ENCODE measurements around the gene RHNO1. TPM values are rescaled to one million over a fixed set of nuclear protein-coding genes. Genes with fewer than 3 reads are reported as not detected.

Gene RHNO1
- total and polyA plus RNA-seq, 2 of the 4 experiments (the other 2 are of a cell fraction), result 26.1 to 30.6 TPM

GRCh38 chr12:2897418-2897817, 20.4 kb downstream of the RHNO1 start:
- intact Hi-C loops (cut with micrococcal nuclease), result no loop called here
- BruUV-seq (replicated peaks), result no TSS peak
- no peak overlapping the region for H3K18ac ChIP-seq (ENCODE audit: low read depth, low read length)
- peaks cover 5% of the 10 kb centered on the region for H3K4me1 ChIP-seq (ENCODE audit: control insufficient read depth, insufficient read depth, low read length)
- H3K9me1 ChIP-seq (ENCODE audit: insufficient read depth, low read length), result peaks cover 12% of the 10 kb centered on the region
- no peak overlapping the region for H3K4ac ChIP-seq (ENCODE audit: low read depth, low read length)
- H3K4me3 ChIP-seq (ENCODE audit: insufficient read depth, low read depth, low read length), result no peak overlapping the region
- H3K56ac ChIP-seq (ENCODE audit: extremely low read depth, insufficient read depth, low read length), result no peak overlapping the region
- no peak overlapping the region for H3K14ac ChIP-seq (replicated peaks; ENCODE audit: low read depth, low read length)
- H3K27me3 ChIP-seq (ENCODE audit: control insufficient read depth, insufficient read depth, low read length), result no peaks in the 10 kb centered on the region
- dilution Hi-C loops (cut with HindIII; ENCODE audit: low sequenced_read_pairs, unreplicated experiment), result no loop called here
- no peak overlapping the region for H2AK9ac ChIP-seq (replicated peaks; ENCODE audit: low read depth, low read length, poor library complexity)
- H2AK5ac ChIP-seq (ENCODE audit: low read depth, low read length), result no peak overlapping the region
- WGBS, 2 experiments (ENCODE audit: extremely low coverage in 2 of 2, insufficient read length in 1 of 2), result no CpG with 5 or more reads among the region's 5 CpGs
- H3K27ac ChIP-seq (ENCODE audit: insufficient read depth, low read length), result no peak overlapping the region
- no peak overlapping the region for H2BK15ac ChIP-seq (ENCODE audit: low read depth, low read length)
- no peak overlapping the region for H3K4me2 ChIP-seq (ENCODE audit: low read depth, low read length)
- no peak overlapping the region for H4K5ac ChIP-seq (ENCODE audit: low read depth, low read length)
- H2BK120ac ChIP-seq (ENCODE audit: low read depth, low read length), result no peak overlapping the region
- H4K8ac ChIP-seq (ENCODE audit: low read depth in 2 of 2, low read length in 2 of 2), result no peak overlapping the region
- ChIA-PET CTCF (no interaction called here), POLR2A (ENCODE audit: unreplicated experiment) (interaction anchor here (0.6 kb wide), 1 partner anchor 9 kb away, joined by 8 read pairs; no protein-coding TSS in a partner anchor)
- H3K9me3 ChIP-seq (ENCODE audit: control insufficient read depth, insufficient read depth, low read length), result no peaks in the 10 kb centered on the region
- no peak overlapping the region for H3K23ac ChIP-seq (ENCODE audit: low read depth, low read length)
- in situ Hi-C loops (cut with MboI; ENCODE audit: low sequenced_read_pairs), result no loop called here
- peaks cover 43% of the 10 kb centered on the region for H4K20me1 ChIP-seq (ENCODE audit: insufficient read depth, low read length)
- H3K9ac ChIP-seq (ENCODE audit: low read depth, low read length), result no peak overlapping the region
- DNase-seq (no peak), ATAC-seq (ENCODE audit: low read depth) (no peak)
- no peak overlapping the region for H2AFZ ChIP-seq (replicated peaks; ENCODE audit: low read length, poor library complexity)
- no peak overlapping the region for H2BK5ac ChIP-seq (ENCODE audit: low read depth, low read length, poor library complexity, severe bottlenecking)
- peaks cover 2% of the 10 kb centered on the region for H3K36me3 ChIP-seq (ENCODE audit: control insufficient read depth, insufficient read depth, low read length)
- H3K79me1 ChIP-seq (ENCODE audit: low read depth in 1 of 2, low read length in 2 of 2), result peaks cover 11 to 72% of the 10 kb centered on the region in 2 experiments
- TF ChIP-seq NFE2L2 (IDR thresholded peaks at IDR 0.05; ENCODE audit: low read depth, low read length) (no peak), BHLHE40 (IDR thresholded peaks at IDR 0.05; ENCODE audit: low read depth, low read length) (no peak), CTCF (conservative IDR thresholded peaks at IDR 0.05; ENCODE audit: low read depth, low read length) (no peak), CEBPB (IDR thresholded peaks at IDR 0.05; ENCODE audit: low read depth, low read length) (no peak), RCOR1 (IDR thresholded peaks at IDR 0.05; ENCODE audit: insufficient replicate concordance, low read length) (no peak), FOS (IDR thresholded peaks at IDR 0.05; ENCODE audit: low read depth, low read length) (no peak), MAFK (IDR thresholded peaks at IDR 0.05; ENCODE audit: low read depth, low read length) (no peak), CHD1 (IDR thresholded peaks at IDR 0.05; ENCODE audit: low read depth, low read length) (no peak), RAD21 (IDR thresholded peaks at IDR 0.05; ENCODE audit: low read length) (no peak), ELK1 (IDR thresholded peaks at IDR 0.05; ENCODE audit: borderline replicate concordance, low read depth, low read length) (no peak), USF2 (IDR thresholded peaks at IDR 0.05; ENCODE audit: low read depth, low read length) (no peak), POLR2A (IDR thresholded peaks at IDR 0.05; ENCODE audit: low read depth, low read length) (no peak), SMC3 (IDR thresholded peaks at IDR 0.05; ENCODE audit: low read depth, low read length) (no peak), MXI1 (IDR thresholded peaks at IDR 0.05; ENCODE audit: borderline replicate concordance, low read depth, low read length) (no peak), RFX5 (IDR thresholded peaks at IDR 0.05; ENCODE audit: low read depth, low read length) (no peak)
- H2BK20ac ChIP-seq (ENCODE audit: low read depth, low read length), result no peak overlapping the region
- H4K91ac ChIP-seq (ENCODE audit: insufficient read depth, low read depth, low read length), result no peak overlapping the region

All from IMR-90 (cell line).